HepG2 (cell line): Measurements from ENCODE around the gene COQ8A. TPM values are rescaled to one million over a fixed set of nuclear protein-coding genes. Genes with fewer than 3 reads are reported as not detected.

ENCODE experiments used
- CHD4 ChIP-seq: fragments of 200-600 bp; sonication (generic); IDR thresholded peaks from 2 replicates; pipeline ENCODE4 v1.7.0; 2017; ENCODE audit warnings: mild to moderate bottlenecking, low read length, borderline replicate concordance
- ERF ChIP-seq: IDR thresholded peaks from 2 replicates; pipeline ENCODE4 v1.6.1; 2018; ENCODE audit warnings: missing biosample characterization, missing genetic modification reagents
- KAT8 ChIP-seq: IDR thresholded peaks from 2 replicates; pipeline ENCODE4 v1.6.1; 2016; ENCODE audit warnings: missing genetic modification reagents, missing compliant biosample characterization
- NFE2L1 ChIP-seq: sonication (generic); formaldehyde crosslinking; IDR thresholded peaks from 2 replicates; pipeline ENCODE4 v1.4.0; 2020; ENCODE audit warnings: missing genetic modification reagents, mild to moderate bottlenecking, borderline replicate concordance
- NR2C2 ChIP-seq: sonication (generic); formaldehyde crosslinking; IDR thresholded peaks from 2 replicates; pipeline ENCODE4 v1.4.0; 2020; ENCODE audit warnings: missing genetic modification reagents, mild to moderate bottlenecking, moderate library complexity, borderline replicate concordance
- TFE3 ChIP-seq: IDR thresholded peaks from 2 replicates; pipeline ENCODE4 v1.6.1; 2016
- THAP9 ChIP-seq: sonication (generic); formaldehyde crosslinking; IDR thresholded peaks from 2 replicates; pipeline ENCODE4; 2020; ENCODE audit warnings: missing genetic modification reagents, mild to moderate bottlenecking, borderline replicate concordance
- ZMAT3 ChIP-seq: sonication (generic); formaldehyde crosslinking; conservative IDR thresholded peaks from 2 replicates; pipeline ENCODE4 v1.7.0; 2021; ENCODE audit warnings: missing genetic modification reagents
- ZNF501 ChIP-seq: sonication (generic); formaldehyde crosslinking; IDR thresholded peaks from 2 replicates; pipeline ENCODE4 v1.5.1; 2020; ENCODE audit warnings: mild to moderate bottlenecking, moderate library complexity, missing genetic modification reagents
- ZNF569 ChIP-seq: sonication (generic); formaldehyde crosslinking; IDR thresholded peaks from 2 replicates; pipeline ENCODE4 v1.5.0; 2020; ENCODE audit warnings: mild to moderate bottlenecking, missing genetic modification reagents, moderate library complexity, borderline replicate concordance
- ZNF775 ChIP-seq: sonication (generic); formaldehyde crosslinking; IDR thresholded peaks from 2 replicates; pipeline ENCODE4 v1.4.0; 2020; ENCODE audit warnings: missing genetic modification reagents, mild to moderate bottlenecking, moderate library complexity, borderline replicate concordance
- polyA plus RNA-seq, 8 experiments: library from polyadenylated mRNA; depleted of rRNA in 3 of 8; stranded (reverse) in 7 of 8; unstranded in 1 of 8; fragments of >200 nt; fragmentation: Illumina TruSeq in 4 of 8; extraction: Trizol in 4 of 8; gene quantifications; 2 replicates each; pipeline versions ENCODE4 v1.2.1 to v1.2.3, GENCODE V29; 2011 to 2016; ENCODE audit warnings: low read depth in 4 of 8, missing spikeins in 1 of 8, mixed read lengths in 1 of 8; ENCODE audit not compliant: insufficient read depth in 1 of 8
- total RNA-seq, 5 experiments: library from RNA; depleted of rRNA; stranded (reverse); fragments of >200 nt; fragmentation: Illumina TruSeq; extraction: Trizol; gene quantifications; 2 replicates each; pipeline ENCODE4 v1.2.3, GENCODE V29; 2016; ENCODE audit warnings: low read depth in 1 of 5
- TF ChIP-seq, protein P1 (sequence below): sonication (generic); formaldehyde crosslinking; IDR thresholded peaks from 2 replicates; pipeline ENCODE4 v1.4.0; 2020; ENCODE audit warnings: missing genetic modification reagents, mild to moderate bottlenecking, borderline replicate concordance
- TF ChIP-seq, protein P2 (sequence below): IDR thresholded peaks from 2 replicates; pipeline ENCODE4 v1.6.1; 2012; ENCODE audit warnings: inconsistent platforms

Gene COQ8A
- total and polyA plus RNA-seq, 2 of the 13 experiments (the other 11 are each of a cell fraction or from before 2014, with no cell fraction given): 60.4 to 88.7 TPM

DNA sequence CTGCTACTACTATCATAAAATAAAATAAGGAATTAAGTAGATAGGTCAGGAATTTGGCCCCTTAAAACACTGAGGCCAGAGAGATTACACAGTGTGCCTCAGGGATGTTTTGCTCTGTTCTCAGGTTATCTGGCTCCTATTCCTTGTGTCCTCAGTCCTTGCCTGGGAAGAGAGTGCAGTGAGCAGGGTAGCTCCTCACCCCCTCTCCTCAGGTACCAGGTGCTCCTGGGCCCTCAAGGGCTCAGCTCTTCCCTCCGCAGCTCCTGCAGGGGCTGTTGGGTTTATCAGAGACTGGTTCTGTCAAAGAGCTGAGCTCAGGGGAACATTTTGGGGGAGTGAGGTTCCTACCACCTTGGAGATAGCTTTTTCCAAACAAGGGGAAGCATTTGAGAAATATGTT lies 20.1 kb upstream of the COQ8A start (continued):
- TF ChIP-seq, protein P1, sequence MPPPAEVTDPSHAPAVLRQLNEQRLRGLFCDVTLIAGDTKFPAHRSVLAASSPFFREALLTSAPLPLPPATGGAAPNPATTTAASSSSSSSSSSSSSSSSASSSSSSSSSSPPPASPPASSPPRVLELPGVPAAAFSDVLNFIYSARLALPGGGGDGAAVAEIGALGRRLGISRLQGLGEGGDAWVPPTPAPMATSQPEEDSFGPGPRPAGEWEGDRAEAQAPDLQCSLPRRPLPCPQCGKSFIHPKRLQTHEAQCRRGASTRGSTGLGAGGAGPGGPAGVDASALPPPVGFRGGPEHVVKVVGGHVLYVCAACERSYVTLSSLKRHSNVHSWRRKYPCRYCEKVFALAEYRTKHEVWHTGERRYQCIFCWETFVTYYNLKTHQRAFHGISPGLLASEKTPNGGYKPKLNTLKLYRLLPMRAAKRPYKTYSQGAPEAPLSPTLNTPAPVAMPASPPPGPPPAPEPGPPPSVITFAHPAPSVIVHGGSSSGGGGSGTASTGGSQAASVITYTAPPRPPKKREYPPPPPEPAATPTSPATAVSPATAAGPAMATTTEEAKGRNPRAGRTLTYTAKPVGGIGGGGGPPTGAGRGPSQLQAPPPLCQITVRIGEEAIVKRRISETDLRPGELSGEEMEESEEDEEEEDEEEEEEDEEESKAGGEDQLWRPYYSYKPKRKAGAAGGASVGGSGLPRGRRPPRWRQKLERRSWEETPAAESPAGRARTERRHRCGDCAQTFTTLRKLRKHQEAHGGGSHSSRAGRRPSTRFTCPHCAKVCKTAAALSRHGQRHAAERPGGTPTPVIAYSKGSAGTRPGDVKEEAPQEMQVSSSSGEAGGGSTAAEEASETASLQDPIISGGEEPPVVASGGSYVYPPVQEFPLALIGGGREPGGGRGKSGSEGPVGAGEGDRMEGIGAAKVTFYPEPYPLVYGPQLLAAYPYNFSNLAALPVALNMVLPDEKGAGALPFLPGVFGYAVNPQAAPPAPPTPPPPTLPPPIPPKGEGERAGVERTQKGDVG (CRISPR knock-in tag): no peak
- TF ChIP-seq ZNF569: no peak
- TF ChIP-seq NR2C2 (CRISPR knock-in tag): 0 out of 2 replicates have a peak, but pooled peaks have one; percentile 5
- peak; percentile 8; the same call in 1 of the 2 replicates for TF ChIP-seq ZNF501 (CRISPR knock-in tag)
- TF ChIP-seq THAP9 (CRISPR knock-in tag): 0 out of 2 replicates have a peak, but pooled peaks have one; percentile 21
- no peak for TF ChIP-seq ERF (CRISPR knock-in tag)
- no peak for TF ChIP-seq NFE2L1 (CRISPR knock-in tag)
- no peak for TF ChIP-seq CHD4
- no peak for TF ChIP-seq KAT8
- TF ChIP-seq TFE3 (CRISPR knock-in tag): no peak
- no peak for TF ChIP-seq ZNF775 (CRISPR knock-in tag)
- 0 out of 2 replicates have a peak, but pooled peaks have one; percentile 30 for TF ChIP-seq ZMAT3 (CRISPR knock-in tag)
- TF ChIP-seq, protein P2, sequence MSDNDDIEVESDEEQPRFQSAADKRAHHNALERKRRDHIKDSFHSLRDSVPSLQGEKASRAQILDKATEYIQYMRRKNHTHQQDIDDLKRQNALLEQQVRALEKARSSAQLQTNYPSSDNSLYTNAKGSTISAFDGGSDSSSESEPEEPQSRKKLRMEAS: peak; percentile 0; the same call in 1 of the 2 replicates
